Left lung (tissue), 10 donors: Measurements from ENCODE around the gene LAMA4. TPM values are rescaled to one million over a fixed set of nuclear protein-coding genes. Genes with fewer than 3 reads are reported as not detected.
A peak's percentile ranks its signal among the peaks of the same experiment; 100 is the strongest.

Source experiments
- ATAC-seq: fragments of 200-7000 bp; cut with Tn5 transposase; one replicate; pipeline ENCODE4 v1.9.1; 2020; ENCODE audit warnings: moderate library complexity
- DNase-seq, 4 donors: peaks; one replicate each; pipeline ENCODE4 v3.0.0-alpha.2; 2013 to 2020
- H3K27ac ChIP-seq, 2 donors: fragments of 200-600 bp; sonication (generic) in 1 of 2; one replicate each; pipeline versions ENCODE4 v1.5.0 to v1.8.0; 2020 to 2021
- H3K27me3 ChIP-seq, 2 donors: fragments of 200-600 bp; sonication (generic) in 1 of 2; one replicate each; pipeline versions ENCODE4 v1.5.0 to v1.8.0; 2020 to 2021
- H3K36me3 ChIP-seq, 2 donors: fragments of 200-600 bp; sonication (generic) in 1 of 2; one replicate each; pipeline versions ENCODE4 v1.5.0 to v1.8.0; 2020 to 2021
- H3K4me1 ChIP-seq, 2 donors: fragments of 200-600 bp; one replicate each; pipeline ENCODE4 v1.8.0; 2021
- H3K4me3 ChIP-seq, 2 donors: fragments of 200-600 bp; sonication (generic) in 1 of 2; one replicate each; pipeline versions ENCODE4 v1.5.0 to v1.8.0; 2020 to 2021; ENCODE audit warnings: mild to moderate bottlenecking in 1 of 2
- H3K9me3 ChIP-seq, 2 donors: fragments of 200-600 bp; sonication (generic) in 1 of 2; one replicate each; pipeline versions ENCODE4 v1.5.0 to v1.8.0; 2020 to 2021
- intact Hi-C, 2 donors: fragments of 100-400 bp; cut with DNase I; formaldehyde crosslinking; loops; one replicate each; pipeline versions ENCODE4 v1.11.2 to v1.14.2; 2022
- polyA plus RNA-seq, 6 donors: library from polyadenylated mRNA; unstranded; fragments of 120-200 nt; gene quantifications; one replicate each; pipeline ENCODE4 v1.2.1, GENCODE V29; 2013; ENCODE audit not compliant: insufficient read length in 6 of 6
- total RNA-seq, 2 donors: library from RNA; stranded (reverse); fragmentation: NEBNext Ultra II Directional; extraction: Animal tissue kit (Norgen Biotek cat#: 25700); gene quantifications; one replicate each; pipeline ENCODE4 v1.2.1, GENCODE V29; 2021
- TF ChIP-seq, protein P1 (sequence below), 2 donors: fragments of 200-600 bp; sonication (generic) in 1 of 2; IDR thresholded peaks; one replicate each; pipeline versions ENCODE4 v1.5.0 to v1.8.0; 2021; ENCODE audit warnings: antibody characterized with exemption in 2 of 2
- donor health status: DM: no; HTN: yes; CAD: no.
- donor health status: DM: no; HTN: no; CAD: no.

Gene LAMA4
- total and polyA plus RNA-seq, 8 donors = 87.5 to 258 (median 216) TPM

DNA sequence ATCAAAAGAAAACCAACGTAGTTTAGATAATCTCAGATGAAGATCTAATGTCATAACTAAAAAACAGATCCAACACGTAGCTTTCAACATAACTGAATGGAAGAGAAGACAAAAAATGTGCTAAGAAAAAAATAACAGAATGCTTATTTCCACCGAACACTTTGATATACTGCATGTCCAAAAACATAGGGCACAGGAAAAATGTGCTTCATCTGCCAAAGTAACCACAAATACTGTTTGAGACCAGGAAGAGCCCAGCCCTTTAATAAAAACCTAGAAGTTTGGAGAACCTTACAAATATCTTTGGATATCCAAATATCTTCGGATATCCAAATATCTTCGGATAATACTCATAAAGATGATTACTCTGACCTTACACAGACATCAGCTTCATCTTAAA lies 19.8 kb downstream of the LAMA4 start:
- H3K27ac ChIP-seq = peak overlapping the region; percentile 58 to 79
- H3K9me3 ChIP-seq = no peaks in the 10 kb centered on the region
- no peaks in the 10 kb centered on the region for H3K27me3 ChIP-seq
- no peaks in the 10 kb centered on the region for H3K36me3 ChIP-seq
- TF ChIP-seq, protein P1, sequence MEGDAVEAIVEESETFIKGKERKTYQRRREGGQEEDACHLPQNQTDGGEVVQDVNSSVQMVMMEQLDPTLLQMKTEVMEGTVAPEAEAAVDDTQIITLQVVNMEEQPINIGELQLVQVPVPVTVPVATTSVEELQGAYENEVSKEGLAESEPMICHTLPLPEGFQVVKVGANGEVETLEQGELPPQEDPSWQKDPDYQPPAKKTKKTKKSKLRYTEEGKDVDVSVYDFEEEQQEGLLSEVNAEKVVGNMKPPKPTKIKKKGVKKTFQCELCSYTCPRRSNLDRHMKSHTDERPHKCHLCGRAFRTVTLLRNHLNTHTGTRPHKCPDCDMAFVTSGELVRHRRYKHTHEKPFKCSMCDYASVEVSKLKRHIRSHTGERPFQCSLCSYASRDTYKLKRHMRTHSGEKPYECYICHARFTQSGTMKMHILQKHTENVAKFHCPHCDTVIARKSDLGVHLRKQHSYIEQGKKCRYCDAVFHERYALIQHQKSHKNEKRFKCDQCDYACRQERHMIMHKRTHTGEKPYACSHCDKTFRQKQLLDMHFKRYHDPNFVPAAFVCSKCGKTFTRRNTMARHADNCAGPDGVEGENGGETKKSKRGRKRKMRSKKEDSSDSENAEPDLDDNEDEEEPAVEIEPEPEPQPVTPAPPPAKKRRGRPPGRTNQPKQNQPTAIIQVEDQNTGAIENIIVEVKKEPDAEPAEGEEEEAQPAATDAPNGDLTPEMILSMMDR (IDR thresholded peaks at IDR 0.05) = no peak
- no peak overlapping the region for H3K4me3 ChIP-seq
- intact Hi-C loops = no loop called here
- DNase-seq = no peak
- peaks cover 0 to 12% of the 10 kb centered on the region in 2 donors for H3K4me1 ChIP-seq
- ATAC-seq = no peak

DNA sequence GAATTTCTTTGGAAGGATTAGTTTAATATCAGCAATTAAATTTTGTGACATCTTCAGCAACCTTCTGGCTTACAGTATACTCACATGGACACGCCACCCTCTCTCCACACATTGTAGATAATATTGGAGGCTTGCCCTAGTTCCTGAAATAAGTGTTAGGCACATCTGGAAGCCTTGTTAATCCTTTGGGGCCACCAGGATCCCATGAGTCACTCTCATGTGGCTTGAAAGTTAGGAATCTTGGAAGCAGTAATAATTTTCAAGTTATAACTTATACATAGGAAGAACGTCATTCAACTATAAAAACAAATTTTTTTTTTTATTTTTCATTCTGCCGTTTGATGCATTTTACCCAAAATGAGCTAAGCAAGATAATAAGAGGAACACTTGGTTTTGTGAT lies 20.5 kb downstream of the LAMA4 start:
- peak; percentile 25 for ATAC-seq

GRCh38 chr6:112232845-112233256 lies 21.5 kb downstream of the LAMA4 start:
- H3K36me3 ChIP-seq = no peaks in the 10 kb centered on the region
- DNase-seq = peak in 1 of 4 donors; percentile 76
- H3K27ac ChIP-seq = peak overlapping the region; percentile 58 to 79
- TF ChIP-seq, protein P1 (IDR thresholded peaks at IDR 0.05) = no peak
- H3K4me1 ChIP-seq = peaks cover 3 to 12% of the 10 kb centered on the region in 2 donors
- no peaks in the 10 kb centered on the region for H3K27me3 ChIP-seq
- H3K4me3 ChIP-seq = no peak overlapping the region
- intact Hi-C loops = no loop called here
- no peaks in the 10 kb centered on the region for H3K9me3 ChIP-seq
- ATAC-seq = peak; percentile 55

More for the DNA sequence above, 20.5 kb downstream of the LAMA4 start:
- peaks cover 0 to 12% of the 10 kb centered on the region in 2 donors for H3K4me1 ChIP-seq
- no peaks in the 10 kb centered on the region for H3K27me3 ChIP-seq
- TF ChIP-seq, protein P1 (IDR thresholded peaks at IDR 0.05) = no peak
- H3K4me3 ChIP-seq = no peak overlapping the region
- intact Hi-C loops = no loop called here
- no peaks in the 10 kb centered on the region for H3K9me3 ChIP-seq
- H3K36me3 ChIP-seq = no peaks in the 10 kb centered on the region
- DNase-seq = no peak
- peak overlapping the region; percentile 58 to 79 for H3K27ac ChIP-seq

- H3K27ac ChIP-seq = peak overlapping the region; percentile 42 to 79
- DNase-seq (peak in 1 of 4 donors; percentile 33), ATAC-seq (peak; percentile 22)
- no peaks in the 10 kb centered on the region for H3K27me3 ChIP-seq
- H3K4me3 ChIP-seq = no peak overlapping the region
- H3K9me3 ChIP-seq = no peaks in the 10 kb centered on the region
- intact Hi-C loops = no loop called here
- TF ChIP-seq, protein P1 (IDR thresholded peaks at IDR 0.05) = no peak
- H3K36me3 ChIP-seq = no peaks in the 10 kb centered on the region
- H3K4me1 ChIP-seq = peaks cover 6 to 12% of the 10 kb centered on the region in 2 donors
Observed at GRCh38 chr6:112231594-112232060, 22.7 kb downstream of the LAMA4 start.

DNA sequence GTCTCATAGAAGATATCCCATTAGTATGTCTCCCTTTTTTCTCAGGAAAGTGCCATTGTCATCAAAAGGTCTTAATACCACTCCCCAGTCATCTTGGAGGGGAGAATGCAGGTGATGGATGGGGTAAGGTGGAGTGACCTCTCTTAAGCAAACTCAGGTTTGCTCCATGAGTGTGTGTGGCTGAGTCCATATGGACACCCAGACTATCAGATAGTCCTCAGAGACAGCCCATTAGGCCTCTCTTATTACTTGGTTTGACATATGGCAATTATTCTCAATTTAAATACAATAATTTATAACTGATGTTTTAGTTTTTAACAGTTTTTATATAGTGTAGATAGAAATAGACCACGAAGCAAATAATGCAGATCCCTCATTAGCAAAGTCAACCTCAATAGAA lies 23.2 kb downstream of the LAMA4 start:
- Histone ChIP-seq H3K27me3 (no peaks in the 10 kb centered on the region), H3K4me1 (peaks cover 11 to 12% of the 10 kb centered on the region in 2 donors), H3K9me3 (no peaks in the 10 kb centered on the region), H3K4me3 (no peak overlapping the region), H3K36me3 (no peaks in the 10 kb centered on the region), H3K27ac (peak overlapping the region in 1 of 2 donors; percentile 8)
- TF ChIP-seq, protein P1 (IDR thresholded peaks at IDR 0.05) = no peak
- ATAC-seq = no peak
- DNase-seq = no peak
- intact Hi-C loops = no loop called here
